HG03097 (cell line): ENCODE data around the gene RAI14.
"Not testable (repeated sequence)": the region's sequence is repeated elsewhere in the genome, so short reads cannot be mapped to it uniquely, and the experiment has no call there.

Source experiments
- ATAC-seq: cut with Tn5 transposase; IDR thresholded peaks from one replicate; pipeline ENCODE4 v1.9.1; 2021; ENCODE audit not compliant: unreplicated experiment, low FRiP score

Gene RAI14

DNA sequence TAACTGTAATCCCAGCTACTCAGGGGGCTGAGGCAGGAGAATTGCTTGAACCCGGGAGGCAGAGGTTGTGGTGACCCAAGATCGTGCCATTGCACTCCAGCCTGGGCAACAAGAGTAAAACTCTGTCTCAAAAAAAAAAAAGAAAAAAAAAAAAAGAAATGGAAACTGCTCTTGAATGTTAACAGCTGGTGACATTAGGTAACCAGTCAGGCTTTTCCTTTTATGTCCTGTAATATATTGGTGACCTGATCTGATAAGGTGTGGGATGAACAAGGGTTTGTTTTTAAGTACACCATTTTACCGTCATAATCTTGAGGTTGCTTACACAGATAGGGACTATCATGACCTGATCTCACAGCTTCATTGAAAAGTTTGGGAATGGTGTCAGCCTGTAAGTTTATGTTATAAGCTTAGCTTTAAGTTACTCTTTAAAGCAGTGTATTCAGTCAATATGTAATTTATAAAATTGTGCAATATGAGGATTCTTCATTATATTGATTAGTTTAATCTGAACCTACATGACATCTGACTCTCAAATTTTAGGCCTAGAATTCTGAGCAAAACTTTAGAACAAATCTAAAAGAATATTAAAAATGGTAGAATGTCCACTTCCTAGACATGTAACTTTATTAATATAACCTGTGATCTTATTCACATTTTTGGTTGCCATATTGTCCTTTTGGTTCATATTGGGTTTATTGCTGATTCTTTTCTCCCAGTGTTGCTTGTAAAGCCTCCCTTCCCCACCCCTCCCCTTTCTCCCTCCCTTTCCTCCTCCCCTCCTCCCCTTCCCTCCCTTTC, 41.4 kb downstream of the RAI14 start:
- no peak for ATAC-seq

DNA sequence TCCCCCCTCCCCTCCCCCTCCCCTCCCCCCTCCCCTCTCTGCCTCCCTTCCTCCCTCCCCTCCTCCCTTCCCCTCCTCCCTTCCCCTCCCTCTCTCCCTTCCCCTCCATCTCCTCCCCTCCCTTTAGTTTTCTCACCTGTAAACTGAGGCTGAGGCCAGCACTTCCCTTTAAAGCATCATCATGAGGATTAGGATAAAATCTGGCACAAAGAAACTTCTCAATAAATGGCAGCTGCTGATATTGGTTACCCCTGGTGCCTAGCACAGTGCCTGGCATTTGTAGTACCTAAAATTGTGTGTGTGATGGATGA, 41.9 kb downstream of the RAI14 start:
- ATAC-seq: no peak

GRCh38 chr5:34698754-34699153, 42.6 kb downstream of the RAI14 start:
- no peak for ATAC-seq

GRCh38 chr5:34699155-34700077, 43.3 kb downstream of the RAI14 start:
- ATAC-seq: no peak

GRCh38 chr5:34700078-34700452, 43.9 kb downstream of the RAI14 start:
- no peak for ATAC-seq

GRCh38 chr5:34701442-34701841, 45.3 kb downstream of the RAI14 start:
- ATAC-seq: not testable (repeated sequence)

DNA sequence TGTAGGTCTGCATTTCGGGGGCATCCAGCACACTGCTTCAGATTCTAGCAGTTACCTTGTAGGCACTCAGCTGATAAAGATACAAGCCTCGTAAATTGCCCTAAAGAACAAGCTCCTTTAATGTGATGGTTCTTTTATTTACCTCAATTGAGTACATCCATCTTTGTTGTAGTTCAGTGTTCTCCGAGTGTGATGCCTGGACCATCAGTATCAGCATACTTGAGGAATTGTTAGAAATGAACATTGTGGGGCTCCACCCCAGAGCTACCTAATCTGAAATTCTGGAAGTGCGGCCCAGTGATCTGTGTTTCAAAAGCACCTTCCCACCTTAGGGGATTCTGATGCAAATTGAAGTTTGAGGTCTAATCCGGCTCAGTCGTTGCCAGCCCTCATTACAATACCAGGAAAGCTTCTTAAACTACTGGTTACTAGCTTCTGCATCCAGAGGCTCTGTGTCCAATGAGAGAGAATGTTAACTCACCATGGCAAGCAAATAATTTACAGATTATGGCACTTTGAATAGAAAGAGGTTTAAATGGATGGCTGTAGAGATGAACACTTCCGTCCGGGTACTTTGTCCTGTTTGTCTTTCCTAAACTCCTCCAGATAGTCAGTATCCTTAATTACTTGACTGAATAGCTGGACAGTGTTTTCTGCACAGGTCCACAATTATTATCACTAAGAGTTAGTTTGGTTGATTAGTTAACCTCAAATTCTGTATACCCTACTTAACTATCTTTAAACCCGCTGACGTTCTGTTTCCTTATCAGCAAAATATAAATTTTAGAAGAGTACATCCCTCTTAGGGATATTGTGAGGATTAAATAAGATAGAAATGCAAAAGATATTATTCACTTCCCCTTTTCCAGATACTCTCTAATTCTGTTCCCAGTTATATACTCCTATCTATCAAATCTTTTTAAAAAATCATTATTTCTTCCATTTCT, 47.9 kb downstream of the RAI14 start:
- ATAC-seq: no peak

DNA sequence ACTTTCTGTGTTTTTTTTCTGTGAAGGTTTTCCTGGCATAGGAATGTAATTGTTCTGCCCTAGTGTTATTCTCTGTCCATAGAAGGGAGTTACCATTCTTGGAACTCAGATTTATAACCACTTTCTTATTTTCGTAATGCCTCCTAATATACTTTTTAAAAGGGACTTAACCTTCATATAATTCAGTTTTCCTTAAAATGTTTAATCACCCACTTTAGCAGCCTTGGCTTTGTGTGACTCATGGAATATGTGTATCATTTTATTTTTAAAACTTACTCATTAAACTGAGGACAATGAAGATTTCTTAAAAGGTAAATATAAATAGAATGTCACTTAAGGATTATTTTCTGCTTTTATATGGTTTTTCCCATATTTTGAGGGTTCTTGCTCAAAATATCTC, 50.0 kb downstream of the RAI14 start:
- ATAC-seq: no peak

DNA sequence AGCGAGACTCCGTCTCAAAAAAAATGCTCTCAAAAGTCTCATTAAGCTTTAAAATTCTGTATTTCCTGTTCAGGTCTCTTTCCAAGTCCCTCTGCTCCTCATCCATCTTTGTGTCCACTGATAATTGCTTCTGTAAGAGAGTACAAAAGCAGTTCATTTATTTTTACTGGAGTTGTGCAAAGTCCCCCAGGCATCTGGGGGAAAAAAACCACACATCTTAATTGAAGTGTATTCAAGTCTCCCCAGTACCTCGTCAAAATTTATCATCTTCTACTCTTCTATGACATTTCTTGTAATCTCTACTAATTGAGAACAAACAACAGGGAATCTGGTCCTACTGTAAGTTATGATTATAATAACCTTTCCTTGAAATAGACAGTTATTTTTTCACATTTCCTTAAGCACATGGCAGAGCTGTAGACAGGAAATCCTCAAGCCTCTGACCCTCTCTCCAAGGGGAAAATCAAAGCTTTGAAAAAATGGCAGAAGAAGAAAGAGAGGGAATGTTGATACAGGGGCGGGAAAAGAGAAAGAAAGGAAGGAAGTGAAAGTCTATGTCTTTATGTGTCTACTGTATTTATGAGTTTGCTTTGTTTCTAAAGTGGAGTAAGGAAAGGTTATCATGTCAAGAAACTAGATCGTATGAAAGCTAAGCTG, 51.5 kb downstream of the RAI14 start:
- no peak for ATAC-seq

DNA sequence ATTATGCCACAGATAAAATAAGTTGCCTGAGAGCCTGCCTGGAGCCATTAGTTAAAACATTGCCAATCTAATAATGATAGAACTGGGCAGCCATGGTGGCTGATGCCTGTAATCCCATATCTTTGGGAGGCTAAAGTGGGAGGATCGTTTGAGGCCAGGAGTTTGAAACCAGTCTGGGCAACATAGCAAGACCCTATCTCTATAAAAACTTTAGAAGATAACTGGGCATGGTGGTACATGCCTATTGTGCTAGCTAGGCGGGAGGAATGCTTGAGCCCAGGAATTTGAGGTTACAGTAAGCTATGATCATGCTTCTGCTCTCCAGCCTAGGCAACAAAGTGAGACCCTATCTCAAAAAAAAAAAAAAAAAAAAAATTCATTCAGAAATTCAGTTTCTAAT, 52.6 kb downstream of the RAI14 start:
- no peak for ATAC-seq

GRCh38 chr5:34709861-34710673, 53.9 kb downstream of the RAI14 start:
- no peak for ATAC-seq

- ATAC-seq: no peak
These were observed 56.4 kb downstream of the RAI14 start for GRCh38 chr5:34712565-34712964.

- ATAC-seq: no peak
These were observed 59.6 kb downstream of the RAI14 start for GRCh38 chr5:34715711-34716110.

DNA sequence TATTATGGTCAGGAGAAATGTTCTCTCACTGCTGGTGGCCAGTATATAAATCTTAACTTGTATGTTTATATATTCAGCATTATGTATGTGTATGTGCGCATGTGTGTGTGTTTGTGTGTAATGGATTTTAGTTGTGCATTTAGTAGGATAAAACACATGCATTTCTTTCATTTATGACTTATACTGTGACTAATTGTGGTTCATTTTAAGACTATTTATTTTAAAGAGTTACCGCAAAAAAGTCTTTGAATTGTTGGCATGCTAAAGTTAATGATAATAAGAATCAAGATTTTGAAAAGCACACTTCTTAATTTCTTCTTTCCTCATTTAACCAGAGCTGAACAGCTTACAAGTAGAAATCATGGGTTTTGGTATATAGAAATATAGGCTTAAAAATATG, 60.9 kb downstream of the RAI14 start:
- ATAC-seq: no peak

DNA sequence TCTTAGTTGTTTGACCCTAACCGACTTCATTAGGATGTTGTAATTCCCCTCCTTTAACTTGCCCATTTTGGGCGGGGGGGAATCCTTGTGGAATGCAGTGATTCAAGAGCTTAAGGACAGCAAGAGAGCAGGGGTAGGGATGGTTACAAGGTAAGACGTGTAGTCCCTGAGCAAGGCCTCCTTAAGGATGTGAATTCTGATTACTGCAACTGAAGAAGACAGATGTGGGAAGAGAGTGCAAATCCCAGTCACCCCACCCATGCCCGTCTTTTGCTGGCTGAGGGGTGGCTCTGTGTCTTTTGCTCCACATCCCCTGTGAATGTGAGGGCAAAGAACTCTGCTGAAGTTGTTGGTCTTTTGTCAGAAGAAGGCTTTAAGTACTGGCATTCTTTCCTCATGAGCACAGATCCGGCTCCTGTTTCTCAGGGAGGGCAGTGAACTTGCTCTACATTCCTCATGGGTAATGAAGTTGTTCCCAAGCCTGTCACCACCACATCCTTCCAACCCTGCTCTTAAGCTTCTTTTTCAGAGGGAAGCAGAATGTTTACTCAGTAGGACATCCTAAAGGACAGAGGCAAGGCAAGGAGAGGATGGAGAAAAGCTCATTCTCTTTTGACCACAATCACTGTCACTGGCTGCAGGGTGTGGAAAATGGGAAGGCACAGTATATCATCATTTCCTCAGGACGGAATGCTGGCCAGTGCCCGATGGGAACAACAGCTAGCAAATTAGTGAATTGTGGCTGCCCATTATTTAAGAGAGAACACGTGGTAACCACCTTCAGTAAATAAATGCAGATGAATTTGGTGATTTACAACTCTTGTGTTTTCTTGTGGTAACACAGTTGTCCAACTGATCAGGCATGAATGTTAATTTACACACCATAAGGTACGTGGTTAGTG, 61.5 kb downstream of the RAI14 start:
- ATAC-seq: no peak

GRCh38 chr5:34718516-34718915, 62.4 kb downstream of the RAI14 start:
- ATAC-seq: no peak

DNA sequence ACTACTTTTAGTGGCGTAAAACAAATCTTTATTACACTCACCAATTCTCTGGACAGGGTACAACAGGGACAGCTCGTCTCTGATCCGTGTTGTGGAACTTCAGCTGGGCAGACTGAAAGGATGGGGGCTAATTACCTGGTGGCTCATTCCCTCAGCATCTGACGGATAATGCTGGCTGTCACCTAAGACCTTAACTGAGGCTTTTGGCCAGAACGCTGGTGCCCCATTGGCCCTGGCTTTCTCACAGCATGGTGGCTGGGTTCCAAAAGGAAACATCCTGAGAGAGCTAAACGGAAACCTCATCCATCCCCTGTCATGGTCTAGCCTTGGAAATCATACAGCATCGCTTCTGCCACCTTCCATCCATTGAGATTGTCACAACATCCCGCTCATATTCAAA, 62.9 kb downstream of the RAI14 start:
- no peak for ATAC-seq

DNA sequence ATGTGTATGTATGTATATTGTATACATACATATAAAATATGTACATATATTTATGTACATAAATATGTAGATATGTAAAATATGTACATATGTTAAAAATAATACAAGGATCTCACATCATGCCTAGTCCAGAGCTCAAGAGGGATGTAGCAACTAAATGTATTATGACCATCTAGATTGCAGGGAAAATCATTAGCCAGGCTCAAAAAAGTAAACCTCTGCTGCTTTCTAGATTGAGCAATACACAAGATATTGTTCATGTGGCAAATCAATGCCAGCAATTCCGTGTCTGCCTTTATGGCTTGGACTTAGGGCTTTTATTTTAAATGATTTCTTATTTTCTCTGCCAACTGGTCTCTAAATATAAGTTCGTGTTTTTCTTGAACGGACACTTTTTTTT, 65.2 kb downstream of the RAI14 start:
- ATAC-seq: no peak

- no peak for ATAC-seq
These were observed 66.1 kb downstream of the RAI14 start for GRCh38 chr5:34722183-34722582.
